HCT116 (cell line): ENCODE data around the gene CDC42BPB. TPM values are rescaled to one million over a fixed set of nuclear protein-coding genes. Genes with fewer than 3 reads are reported as not detected.

Experiments
- ATAC-seq: fragments of 200-7000 bp; cut with Tn5 transposase; 2 replicates; pipeline ENCODE4 v1.9.1; 2020; ENCODE audit warnings: mild to moderate bottlenecking, moderate library complexity
- BruUV-seq: library from RNA; stranded (reverse); fragments of 400-500 nt; replicated peaks from 2 replicates; lab custom pipeline; 2021; lab: Mats Ljungman, UMichigan
- CTCF ChIA-PET: fragments of 300-600 bp; sonication (Branson Sonifier 250); formaldehyde crosslinking; loops from one replicate; lab custom pipeline; 2021; ENCODE audit warnings: antibody characterized with exemption; lab: Charles Lee
- POLR2A ChIA-PET: fragments of 300-600, 350-600 bp; sonication (Branson Sonifier 250); formaldehyde crosslinking; loops from one replicate; lab custom pipeline; 2021; ENCODE audit warnings: antibody characterized with exemption; lab: Charles Lee
- RAD21 ChIA-PET, 2 experiments: fragments of 300-600 bp; sonication (Branson Sonifier 250); formaldehyde crosslinking; loops; one replicate each; lab custom pipeline; 2023; ENCODE audit warnings: low total read pairs in 2 of 2; ENCODE audit not compliant: uncharacterized antibody in 2 of 2, unreplicated experiment in 2 of 2, low non-redundant PET in 1 of 2; lab: Charles Lee
- DNase-seq: peaks from one replicate; pipeline ENCODE4 v3.0.0-alpha.2; 2010; ENCODE audit warnings: low read depth, low spot score
- H2AFZ ChIP-seq: fragments of 200-600 bp; shearing (Covaris generic), sonication (generic); 2 replicates; pipeline ENCODE4 v1.6.1; 2017; ENCODE audit warnings: low read depth, mixed run types, mixed read lengths, antibody characterized with exemption, low read length; ENCODE audit not compliant: poor library complexity, severe bottlenecking
- H3K27ac ChIP-seq: 2 replicates; pipeline ENCODE4 v1.5.1; 2012; ENCODE audit warnings: low read depth, low read length
- H3K27me3 ChIP-seq: fragments of 200-600 bp; sonication (generic); 2 replicates; pipeline ENCODE4 v1.6.1; 2016; ENCODE audit warnings: mixed run types, low read length, mixed read lengths; ENCODE audit not compliant: insufficient read depth
- H3K36me3 ChIP-seq, 2 experiments: fragments of 200-500 bp in 1 of 2; fragments of 200-600 bp in 1 of 2; sonication (Bioruptor generic) in 1 of 2; sonication (generic) in 1 of 2; 2 replicates each; pipeline versions ENCODE4 v1.5.1 to v1.6.1; 2014 to 2016; ENCODE audit warnings: low read length in 2 of 2, inconsistent platforms in 1 of 2, mixed read lengths in 1 of 2, mixed run types in 1 of 2; ENCODE audit not compliant: insufficient read depth in 2 of 2, control insufficient read depth in 1 of 2
- H3K4me1 ChIP-seq, 2 experiments: fragments of 200-600 bp in 1 of 2; sonication (generic) in 1 of 2; 2 replicates each; pipeline versions ENCODE4 v1.5.1 to v1.6.1; 2012 to 2017; ENCODE audit warnings: low read length in 2 of 2, inconsistent platforms in 1 of 2, mild to moderate bottlenecking in 1 of 2, mixed read lengths in 1 of 2, mixed run types in 1 of 2, moderate library complexity in 1 of 2; ENCODE audit not compliant: insufficient read depth in 2 of 2, control insufficient read depth in 1 of 2
- H3K4me2 ChIP-seq: fragments of 200-600 bp; sonication (generic); 2 replicates; pipeline ENCODE4 v1.6.1; 2017; ENCODE audit warnings: mixed run types, low read length, mixed read lengths
- H3K4me3 ChIP-seq, 2 experiments: fragments of 200-600 bp in 1 of 2; sonication (generic) in 1 of 2; replicated peaks in 1 of 2; 2 replicates each; pipeline ENCODE4 v1.5.1; 2011 to 2016; ENCODE audit warnings: low read length in 2 of 2, control low read depth in 1 of 2, low read depth in 1 of 2, mild to moderate bottlenecking in 1 of 2, mixed read lengths in 1 of 2, mixed run types in 1 of 2
- H3K79me2 ChIP-seq: fragments of 200-600 bp; sonication (generic); 2 replicates; pipeline ENCODE4 v1.6.1; 2017; ENCODE audit warnings: mild to moderate bottlenecking, mixed run types, low read length, moderate library complexity, mixed read lengths; ENCODE audit not compliant: insufficient read depth
- H3K9ac ChIP-seq: fragments of 200-600 bp; sonication (generic); 2 replicates; pipeline ENCODE4 v1.6.1; 2016; ENCODE audit warnings: low read length, mixed read lengths
- H3K9me2 ChIP-seq: fragments of 200-600 bp; sonication (generic), shearing (Covaris generic); 2 replicates; pipeline ENCODE4 v1.6.1; 2017; ENCODE audit warnings: mixed run types, mild to moderate bottlenecking, moderate library complexity; ENCODE audit not compliant: insufficient read depth
- H3K9me3 ChIP-seq, 2 experiments: fragments of 200-500 bp in 1 of 2; fragments of 200-600 bp in 1 of 2; sonication (Bioruptor generic) in 1 of 2; sonication (generic) in 1 of 2; 2 replicates each; pipeline ENCODE4 v1.6.1; 2014 to 2017; ENCODE audit warnings: low read length in 2 of 2, mixed read lengths in 2 of 2, inconsistent platforms in 1 of 2, low read depth in 1 of 2, mild to moderate bottlenecking in 1 of 2, mixed run types in 1 of 2, moderate library complexity in 1 of 2; ENCODE audit not compliant: control insufficient read depth in 1 of 2, insufficient read depth in 1 of 2
- H4K20me1 ChIP-seq: fragments of 200-600 bp; sonication (generic), shearing (Covaris generic); 2 replicates; pipeline ENCODE4 v1.6.1; 2017; ENCODE audit warnings: mixed run types, mild to moderate bottlenecking, moderate library complexity; ENCODE audit not compliant: insufficient read depth
- EZH2phosphoT487 ChIP-seq: fragments of 200-600 bp; IDR thresholded peaks from 2 replicates; pipeline ENCODE4 v1.6.1; 2018; ENCODE audit warnings: antibody characterized with exemption, borderline replicate concordance
- FOSL1 ChIP-seq: IDR thresholded peaks from 2 replicates; pipeline ENCODE4 v1.6.1; 2012; ENCODE audit warnings: low read depth
- RAD21 ChIP-seq: IDR thresholded peaks from 2 replicates; pipeline ENCODE4 v1.6.1; 2012; ENCODE audit warnings: low read depth, mild to moderate bottlenecking
- ZFX ChIP-seq: fragments of 450-650 bp; IDR thresholded peaks from 2 replicates; pipeline ENCODE4 v1.6.1; 2017
- intact Hi-C: fragments of 100-400 bp; cut with micrococcal nuclease; formaldehyde crosslinking; loops from 2 replicates; pipeline ENCODE4 v1.10.0; 2022
- total RNA-seq: library from RNA; stranded (reverse); gene quantifications from one replicate; pipeline ENCODE4 v1.2.1, GENCODE V29; 2021; ENCODE audit not compliant: unreplicated experiment
- TF ChIP-seq, protein P1 (sequence below), 3 experiments: fragments of 200-600 bp in 1 of 3; sonication (generic) in 1 of 3; IDR thresholded peaks in 2 of 3; conservative IDR thresholded peaks in 1 of 3; 2 replicates each; pipeline ENCODE4 v1.5.1; 2012 to 2017; ENCODE audit warnings: low read depth in 2 of 3, low read length in 2 of 3, antibody characterized with exemption in 1 of 3, borderline replicate concordance in 1 of 3, control low read depth in 1 of 3, mild to moderate bottlenecking in 1 of 3, mixed read lengths in 1 of 3, mixed run types in 1 of 3, moderate library complexity in 1 of 3; ENCODE audit not compliant: insufficient read depth in 1 of 3

The CDC42BPB gene
- total RNA-seq, 1 experiment from 2014 or later, result 85.6 TPM

DNA sequence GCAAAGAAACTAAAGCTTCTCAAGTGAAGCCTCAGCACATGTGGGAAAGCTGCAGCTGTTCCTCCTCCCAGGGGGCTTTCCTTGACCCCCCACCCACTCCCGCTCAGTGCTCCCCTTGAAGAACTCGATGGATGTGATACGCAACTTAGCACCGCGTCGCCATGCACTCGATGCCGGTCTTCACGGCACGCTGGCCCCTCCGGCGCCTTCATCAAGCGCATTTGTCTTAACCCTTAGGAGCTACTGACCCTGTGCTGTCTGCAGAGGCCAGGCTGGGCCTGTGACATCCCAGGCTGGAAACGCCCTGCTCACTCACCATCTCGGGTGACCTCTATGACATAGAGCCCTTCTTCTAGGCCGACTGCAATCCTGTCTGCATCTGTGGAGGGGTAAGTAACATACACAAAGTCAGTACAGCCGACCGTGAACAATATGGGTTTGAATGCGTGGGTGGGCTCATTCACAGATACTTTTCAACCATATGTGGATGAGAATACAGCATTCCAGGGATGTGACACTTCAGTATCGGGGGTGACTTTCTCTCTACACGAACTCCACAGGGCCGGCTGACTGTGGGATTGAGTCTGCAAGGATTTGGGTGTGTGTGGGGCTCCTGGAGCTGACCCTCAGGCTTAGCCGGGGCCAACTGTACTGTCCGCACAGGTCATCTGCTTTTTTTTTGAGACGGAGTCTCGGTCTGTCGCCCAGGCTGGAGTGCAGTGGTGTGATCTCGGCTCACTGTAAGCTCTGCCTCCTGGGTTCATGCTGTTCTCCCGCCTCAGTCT is 111.8 kb downstream of the CDC42BPB start:
- CTCF ChIA-PET, result no interaction called here

More for the DNA sequence above, 111.8 kb downstream of the CDC42BPB start:
- no peak for TF ChIP-seq FOSL1
- no peak for TF ChIP-seq EZH2phosphoT487
- TF ChIP-seq ZFX, result no peak
- no peak for TF ChIP-seq RAD21
- TF ChIP-seq, protein P1, sequence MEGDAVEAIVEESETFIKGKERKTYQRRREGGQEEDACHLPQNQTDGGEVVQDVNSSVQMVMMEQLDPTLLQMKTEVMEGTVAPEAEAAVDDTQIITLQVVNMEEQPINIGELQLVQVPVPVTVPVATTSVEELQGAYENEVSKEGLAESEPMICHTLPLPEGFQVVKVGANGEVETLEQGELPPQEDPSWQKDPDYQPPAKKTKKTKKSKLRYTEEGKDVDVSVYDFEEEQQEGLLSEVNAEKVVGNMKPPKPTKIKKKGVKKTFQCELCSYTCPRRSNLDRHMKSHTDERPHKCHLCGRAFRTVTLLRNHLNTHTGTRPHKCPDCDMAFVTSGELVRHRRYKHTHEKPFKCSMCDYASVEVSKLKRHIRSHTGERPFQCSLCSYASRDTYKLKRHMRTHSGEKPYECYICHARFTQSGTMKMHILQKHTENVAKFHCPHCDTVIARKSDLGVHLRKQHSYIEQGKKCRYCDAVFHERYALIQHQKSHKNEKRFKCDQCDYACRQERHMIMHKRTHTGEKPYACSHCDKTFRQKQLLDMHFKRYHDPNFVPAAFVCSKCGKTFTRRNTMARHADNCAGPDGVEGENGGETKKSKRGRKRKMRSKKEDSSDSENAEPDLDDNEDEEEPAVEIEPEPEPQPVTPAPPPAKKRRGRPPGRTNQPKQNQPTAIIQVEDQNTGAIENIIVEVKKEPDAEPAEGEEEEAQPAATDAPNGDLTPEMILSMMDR (IDR thresholded peaks at IDR 0.05 in 2 of 3, conservative IDR thresholded peaks at IDR 0.05 in 1 of 3; ENCODE audit: borderline replicate concordance in 1 of 3, insufficient read depth in 1 of 3, low read depth in 2 of 3, low read length in 2 of 3), result no peak
- TF ChIP-seq, all 23 proteins: peak for 0
- Histone ChIP-seq H3K4me2 (no peak overlapping the region), H2AFZ (no peak overlapping the region), H3K27ac (no peak overlapping the region), H3K27me3 (no peaks in the 10 kb centered on the region), H4K20me1 (no peaks in the 10 kb centered on the region), H3K9ac (no peak overlapping the region), H3K9me3 (no peaks in the 10 kb centered on the region), H3K36me3 (peaks cover 21 to 36% of the 10 kb centered on the region in 2 experiments), H3K9me2 (no peaks in the 10 kb centered on the region), H3K4me1 (peaks cover 0 to 4% of the 10 kb centered on the region in 2 experiments; a peak in 1 of 4 replicates), H3K4me3 (no peak overlapping the region), H3K79me2 (no peaks in the 10 kb centered on the region)
- intact Hi-C loops, result no loop called here
- ChIA-PET RAD21 (no interaction called here), POLR2A (no interaction called here)
- no peak for ATAC-seq
- DNase-seq, result no peak
- no TSS peak for BruUV-seq
